Measurements from ENCODE around the gene ADAM12. TPM values are rescaled to one million over a fixed set of nuclear protein-coding genes. Genes with fewer than 3 reads are reported as not detected.
"Not testable (repeated sequence)": the region's sequence is repeated elsewhere in the genome, so short reads cannot be mapped to it uniquely, and the experiment has no call there.

ADAM12 gene
- total and polyA plus RNA-seq, 7 donors, result 0.01 to 3.3 (median 0.24) TPM; not detected in 2

- no peaks in the 10 kb centered on the region for H3K27me3 ChIP-seq (ENCODE audit: insufficient read depth in 3 of 3, low read length in 2 of 3)
- H3K9me3 ChIP-seq, result no peaks in the 10 kb centered on the region
- H3K4me1 ChIP-seq, result no peaks in the 10 kb centered on the region
- no peak overlapping the region for H3K4me3 ChIP-seq
- H3K36me3 ChIP-seq (ENCODE audit: insufficient read depth in 1 of 2, low read depth in 1 of 2), result no peaks in the 10 kb centered on the region
- no peak for DNase-seq
- 85 to 90% (median 89%) methylated on average over 7 of the region's 7 CpGs for WGBS, 3 donors
- ATAC-seq, result no peak
- intact Hi-C loops (cut with DNase I), result no loop called here
- no peak overlapping the region for H3K27ac ChIP-seq
- TF ChIP-seq CTCF (IDR thresholded peaks at IDR 0.05), result no peak
These were observed 210.8 kb downstream of the ADAM12 start for GRCh38 chr10:126177417-126178030.

- no peak for ATAC-seq
- intact Hi-C loops (cut with DNase I), result no loop called here
These were observed 212.5 kb downstream of the ADAM12 start for GRCh38 chr10:126175641-126176262.

GRCh38 chr10:126172755-126173154, 215.5 kb downstream of the ADAM12 start:
- WGBS, 3 donors, result no CpG with 5 or more reads among the region's 1 CpG
- H3K27ac ChIP-seq; H3K9me3 ChIP-seq; H3K27me3 ChIP-seq (ENCODE audit: insufficient read depth in 3 of 3, low read length in 2 of 3); DNase-seq; ATAC-seq; H3K4me3 ChIP-seq; H3K36me3 ChIP-seq (ENCODE audit: insufficient read depth in 1 of 2, low read depth in 1 of 2); H3K4me1 ChIP-seq; intact Hi-C loops (cut with DNase I): not testable (repeated sequence)

More at GRCh38 chr10:126175641-126176262, 212.5 kb downstream of the ADAM12 start:
- no peak for DNase-seq
- H3K36me3 ChIP-seq (ENCODE audit: insufficient read depth in 1 of 2, low read depth in 1 of 2), result no peaks in the 10 kb centered on the region
- no peak overlapping the region for H3K4me3 ChIP-seq
- no peaks in the 10 kb centered on the region for H3K4me1 ChIP-seq
- no peak for TF ChIP-seq CTCF (IDR thresholded peaks at IDR 0.05)
- 78 to 85% (median 85%) methylated on average over 14 of the region's 14 CpGs for WGBS, 3 donors
- no peak overlapping the region for H3K27ac ChIP-seq
- H3K9me3 ChIP-seq, result no peaks in the 10 kb centered on the region
- no peaks in the 10 kb centered on the region for H3K27me3 ChIP-seq (ENCODE audit: insufficient read depth in 3 of 3, low read length in 2 of 3)

GRCh38 chr10:126171555-126171954, 216.7 kb downstream of the ADAM12 start:
- Histone ChIP-seq H3K27ac (no peak overlapping the region), H3K4me1 (no peaks in the 10 kb centered on the region), H3K4me3 (no peak overlapping the region), H3K9me3 (no peaks in the 10 kb centered on the region), H3K27me3 (ENCODE audit: insufficient read depth in 3 of 3, low read length in 2 of 3) (no peaks in the 10 kb centered on the region), H3K36me3 (ENCODE audit: insufficient read depth in 1 of 2, low read depth in 1 of 2) (no peaks in the 10 kb centered on the region)
- ATAC-seq (no peak), DNase-seq (no peak)
- no peak for TF ChIP-seq CTCF (IDR thresholded peaks at IDR 0.05)
- intact Hi-C loops (cut with DNase I), result no loop called here
- 30 to 61% (median 39%) methylated on average over 5 of the region's 5 CpGs for WGBS, 3 donors

- no peak for TF ChIP-seq CTCF (IDR thresholded peaks at IDR 0.05)
- DNase-seq, result no peak
- Histone ChIP-seq H3K27ac (no peak overlapping the region), H3K27me3 (ENCODE audit: insufficient read depth in 3 of 3, low read length in 2 of 3) (no peaks in the 10 kb centered on the region), H3K4me3 (no peak overlapping the region), H3K36me3 (ENCODE audit: insufficient read depth in 1 of 2, low read depth in 1 of 2) (no peaks in the 10 kb centered on the region), H3K4me1 (no peaks in the 10 kb centered on the region), H3K9me3 (no peaks in the 10 kb centered on the region)
- intact Hi-C loops (cut with DNase I), result no loop called here
- 51 to 68% (median 58%) methylated on average over 2 of the region's 2 CpGs for WGBS, 3 donors
- no peak for ATAC-seq
These were observed 217.5 kb downstream of the ADAM12 start for GRCh38 chr10:126170776-126171175.
